ENCODE measurements around the gene RB1.
"Not testable (repeated sequence)": the region's sequence is repeated elsewhere in the genome, so short reads cannot be mapped to it uniquely, and the experiment has no call there.

The RB1 gene

GRCh38 chr13:48355524-48355923 is 52.0 kb downstream of the RB1 start:
- not testable (repeated sequence) for DNase-seq

- DNase-seq: no peak
Observed at GRCh38 chr13:48356750-48357149, 53.2 kb downstream of the RB1 start.

GRCh38 chr13:48369988-48370387 is 66.4 kb downstream of the RB1 start:
- no peak for DNase-seq

- no peak for DNase-seq
Observed at GRCh38 chr13:48370815-48371214, 67.3 kb downstream of the RB1 start.

GRCh38 chr13:48377857-48378256 is 74.3 kb downstream of the RB1 start:
- no peak for DNase-seq

GRCh38 chr13:48380581-48380980 is 77.0 kb downstream of the RB1 start:
- no peak for DNase-seq

GRCh38 chr13:48383384-48383783 is 79.8 kb downstream of the RB1 start:
- no peak for DNase-seq

GRCh38 chr13:48386816-48387215 is 83.3 kb downstream of the RB1 start:
- DNase-seq: no peak

GRCh38 chr13:48391257-48391656 is 87.7 kb downstream of the RB1 start:
- no peak for DNase-seq

GRCh38 chr13:48393030-48393697 is 89.6 kb downstream of the RB1 start:
- no peak for DNase-seq

- no peak for DNase-seq
Observed at GRCh38 chr13:48393698-48394085, 90.1 kb downstream of the RB1 start.

- DNase-seq: no peak
Observed at GRCh38 chr13:48397744-48398143, 94.2 kb downstream of the RB1 start.

GRCh38 chr13:48398450-48399095 is 95.0 kb downstream of the RB1 start:
- DNase-seq: no peak

- DNase-seq: no peak
Observed at GRCh38 chr13:48400090-48400694, 96.6 kb downstream of the RB1 start.

- no peak for DNase-seq
Observed at GRCh38 chr13:48400850-48401291, 97.3 kb downstream of the RB1 start.

- DNase-seq: no peak
Observed at GRCh38 chr13:48401480-48401879, 97.9 kb downstream of the RB1 start.

GRCh38 chr13:48402325-48402932 is 98.9 kb downstream of the RB1 start:
- DNase-seq: no peak

GRCh38 chr13:48403151-48403631 is 99.6 kb downstream of the RB1 start:
- no peak for DNase-seq

GRCh38 chr13:48403913-48404312 is 100.4 kb downstream of the RB1 start:
- no peak for DNase-seq

- DNase-seq: no peak
Observed at GRCh38 chr13:48404952-48405351, 101.4 kb downstream of the RB1 start.

- DNase-seq: no peak
Observed at GRCh38 chr13:48405875-48406274, 102.3 kb downstream of the RB1 start.

- no peak for DNase-seq
Observed at GRCh38 chr13:48410199-48410598, 106.6 kb downstream of the RB1 start.

GRCh38 chr13:48411147-48411794 is 107.7 kb downstream of the RB1 start:
- DNase-seq: no peak

Measured in NCI-H446 (cell line).